ENCODE results near the gene C11orf21. TPM values are rescaled to one million over a fixed set of nuclear protein-coding genes. Genes with fewer than 3 reads are reported as not detected.

Gene C11orf21
- total and polyA plus RNA-seq, 2 experiments from 2014 or later = 0.17 to 0.68 TPM

DNA sequence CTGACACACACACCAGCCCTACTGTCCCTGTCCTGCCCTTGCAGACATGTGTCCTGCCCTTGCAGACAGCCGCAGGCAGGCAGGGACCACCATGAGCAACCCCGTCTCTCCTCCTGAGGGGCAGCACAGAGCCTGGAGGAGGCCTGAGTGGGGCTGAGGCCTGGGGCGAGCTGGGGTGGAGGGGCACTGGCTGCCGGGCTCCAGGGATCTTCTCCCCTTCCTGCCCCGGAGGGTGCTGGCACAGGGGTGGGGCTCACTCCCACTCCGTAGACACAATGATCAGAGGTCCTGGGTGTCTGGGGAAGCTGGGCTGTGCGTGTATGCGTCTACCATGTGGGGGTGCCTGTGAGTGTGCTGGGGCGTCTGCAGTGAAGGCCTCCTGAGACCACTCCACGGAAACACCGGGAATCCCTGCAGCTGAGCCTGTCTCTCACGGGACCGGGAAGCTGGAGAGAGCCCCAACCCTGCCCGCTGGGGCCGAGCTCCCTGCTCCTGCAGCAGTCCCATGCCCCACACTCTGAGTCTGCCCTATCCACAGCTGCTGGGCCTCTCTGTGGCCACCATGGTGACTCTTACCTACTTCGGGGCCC lies 683 bp upstream of the C11orf21 start:
- H3K79me2 ChIP-seq = no peaks in the 10 kb centered on the region
- H3K4me3 ChIP-seq = no peak overlapping the region
- TF ChIP-seq, protein P1, sequence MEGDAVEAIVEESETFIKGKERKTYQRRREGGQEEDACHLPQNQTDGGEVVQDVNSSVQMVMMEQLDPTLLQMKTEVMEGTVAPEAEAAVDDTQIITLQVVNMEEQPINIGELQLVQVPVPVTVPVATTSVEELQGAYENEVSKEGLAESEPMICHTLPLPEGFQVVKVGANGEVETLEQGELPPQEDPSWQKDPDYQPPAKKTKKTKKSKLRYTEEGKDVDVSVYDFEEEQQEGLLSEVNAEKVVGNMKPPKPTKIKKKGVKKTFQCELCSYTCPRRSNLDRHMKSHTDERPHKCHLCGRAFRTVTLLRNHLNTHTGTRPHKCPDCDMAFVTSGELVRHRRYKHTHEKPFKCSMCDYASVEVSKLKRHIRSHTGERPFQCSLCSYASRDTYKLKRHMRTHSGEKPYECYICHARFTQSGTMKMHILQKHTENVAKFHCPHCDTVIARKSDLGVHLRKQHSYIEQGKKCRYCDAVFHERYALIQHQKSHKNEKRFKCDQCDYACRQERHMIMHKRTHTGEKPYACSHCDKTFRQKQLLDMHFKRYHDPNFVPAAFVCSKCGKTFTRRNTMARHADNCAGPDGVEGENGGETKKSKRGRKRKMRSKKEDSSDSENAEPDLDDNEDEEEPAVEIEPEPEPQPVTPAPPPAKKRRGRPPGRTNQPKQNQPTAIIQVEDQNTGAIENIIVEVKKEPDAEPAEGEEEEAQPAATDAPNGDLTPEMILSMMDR (IDR thresholded peaks at IDR 0.05; ENCODE audit: poor library complexity) = no peak
- no peak for TF ChIP-seq EZH2 (IDR thresholded peaks at IDR 0.05; ENCODE audit: borderline replicate concordance)
- TF ChIP-seq EZH2phosphoT487 (IDR thresholded peaks at IDR 0.05; ENCODE audit: low read depth, severe bottlenecking, unreplicated experiment) = no peak
- H3K36me3 ChIP-seq (replicated peaks; ENCODE audit: insufficient read depth, low read depth) = no peaks in the 10 kb centered on the region
- H3K9me2 ChIP-seq (replicated peaks; ENCODE audit: insufficient read depth) = no peaks in the 10 kb centered on the region
- H3K9me3 ChIP-seq (ENCODE audit: low read depth) = no peaks in the 10 kb centered on the region
- WGBS (ENCODE audit: low lambda C conversion rate, missing lambda C conversion rate) = 90% methylated on average over 15 of the region's 16 CpGs
- no peak overlapping the region for H2AFZ ChIP-seq
- H3K4me2 ChIP-seq = peak overlapping the region; percentile 70
- peaks cover 62% of the 10 kb centered on the region for H3K4me1 ChIP-seq (ENCODE audit: insufficient read depth)
- no peaks in the 10 kb centered on the region for H3K27me3 ChIP-seq
- no peaks in the 10 kb centered on the region for H4K20me1 ChIP-seq (ENCODE audit: insufficient read depth, poor library complexity, severe bottlenecking)
- DNase-seq (ENCODE audit: low spot score) = peak; percentile 16
- peak overlapping the region; percentile 99 for H3K27ac ChIP-seq

DNA sequence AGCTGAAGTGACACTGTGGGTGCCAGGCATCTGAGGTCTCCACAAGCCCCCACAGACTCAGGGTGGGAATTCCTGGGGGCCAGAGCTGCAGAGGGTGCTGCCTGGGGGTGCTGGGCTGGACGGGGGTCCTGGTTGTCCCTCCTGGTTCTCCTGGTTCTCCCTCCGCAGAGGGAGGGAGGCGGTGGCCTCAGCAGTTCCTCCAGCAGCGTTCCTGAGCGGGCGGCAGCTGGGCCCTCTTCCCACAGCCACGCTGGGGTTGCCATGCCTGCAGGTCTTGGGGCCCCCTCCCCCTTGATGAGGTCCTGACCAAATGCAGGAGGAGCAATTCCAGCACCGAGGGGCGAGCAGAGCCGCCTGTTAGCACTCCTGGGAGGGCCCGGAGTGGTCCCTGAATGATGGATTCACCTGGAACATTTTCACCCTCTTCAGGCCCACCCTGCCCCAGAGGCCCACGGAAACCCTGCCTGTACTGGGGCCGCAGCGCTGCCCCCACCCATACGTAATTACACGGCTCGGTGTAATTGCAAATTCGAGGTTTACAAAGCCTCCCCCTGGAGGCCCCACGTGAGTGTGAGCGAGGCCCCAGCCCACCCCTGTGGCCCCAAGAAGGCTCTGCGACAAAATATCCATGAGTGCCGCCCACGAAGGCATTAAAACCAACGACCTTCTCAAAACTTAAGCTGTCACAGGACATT lies 635 bp downstream of the C11orf21 start:
- Histone ChIP-seq H3K27ac (peak overlapping the region; percentile 99), H3K27me3 (no peaks in the 10 kb centered on the region), H3K9me2 (replicated peaks; ENCODE audit: insufficient read depth) (no peaks in the 10 kb centered on the region), H3K79me2 (no peaks in the 10 kb centered on the region), H3K4me2 (no peak overlapping the region), H3K4me3 (no peak overlapping the region), H2AFZ (no peak overlapping the region), H4K20me1 (ENCODE audit: insufficient read depth, poor library complexity, severe bottlenecking) (no peaks in the 10 kb centered on the region), H3K36me3 (replicated peaks; ENCODE audit: insufficient read depth, low read depth) (no peaks in the 10 kb centered on the region), H3K4me1 (ENCODE audit: insufficient read depth) (peaks cover 56% of the 10 kb centered on the region), H3K9me3 (ENCODE audit: low read depth) (no peaks in the 10 kb centered on the region)
- TF ChIP-seq, protein P1 (IDR thresholded peaks at IDR 0.05; ENCODE audit: poor library complexity) = no peak
- TF ChIP-seq EZH2phosphoT487 (IDR thresholded peaks at IDR 0.05; ENCODE audit: low read depth, severe bottlenecking, unreplicated experiment) (no peak), EZH2 (IDR thresholded peaks at IDR 0.05; ENCODE audit: borderline replicate concordance) (no peak)
- DNase-seq (ENCODE audit: low spot score) = no peak
- 87% methylated on average over 20 of the region's 24 CpGs for WGBS (ENCODE audit: low lambda C conversion rate, missing lambda C conversion rate)

DNA sequence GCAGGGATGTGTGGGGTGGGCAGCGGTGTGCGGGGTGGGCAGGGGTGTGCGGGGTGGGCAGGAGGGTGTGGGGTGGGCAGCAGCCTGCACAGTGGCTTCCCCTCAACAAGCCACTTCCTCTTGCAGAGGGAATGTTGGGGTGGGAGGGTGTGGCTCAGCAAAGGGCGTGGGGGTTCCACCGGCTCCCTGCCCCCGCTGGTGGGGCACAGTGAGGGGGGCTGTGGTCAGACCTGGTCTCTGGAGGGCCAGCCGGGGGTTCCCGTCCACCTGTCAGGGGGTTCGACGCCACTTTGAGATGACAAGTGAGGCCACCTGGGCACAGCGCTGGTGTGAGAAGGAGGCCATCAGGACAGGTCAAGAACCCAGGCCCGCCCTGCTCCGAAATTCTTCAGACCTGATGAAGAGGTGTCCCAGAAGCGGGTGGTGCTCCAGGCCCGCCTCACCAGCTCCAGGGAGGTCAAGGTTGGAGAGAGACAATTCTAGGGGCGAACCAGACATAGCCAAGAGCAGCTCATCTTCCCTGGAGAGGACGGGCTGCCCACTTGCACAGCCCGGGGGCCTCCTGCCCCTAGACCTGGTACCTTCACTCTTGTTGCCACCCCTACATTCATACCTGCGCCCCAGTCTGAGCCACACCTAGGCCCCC lies 1.3 kb downstream of the C11orf21 start:
- no peaks in the 10 kb centered on the region for H3K9me3 ChIP-seq (ENCODE audit: low read depth)
- no peak overlapping the region for H3K4me3 ChIP-seq
- H3K9me2 ChIP-seq (replicated peaks; ENCODE audit: insufficient read depth) = no peaks in the 10 kb centered on the region
- H3K79me2 ChIP-seq = no peaks in the 10 kb centered on the region
- TF ChIP-seq EZH2 (IDR thresholded peaks at IDR 0.05; ENCODE audit: borderline replicate concordance) (no peak), EZH2phosphoT487 (IDR thresholded peaks at IDR 0.05; ENCODE audit: low read depth, severe bottlenecking, unreplicated experiment) (no peak)
- TF ChIP-seq, protein P1 (IDR thresholded peaks at IDR 0.05; ENCODE audit: poor library complexity) = no peak
- H3K4me2 ChIP-seq = no peak overlapping the region
- WGBS (ENCODE audit: low lambda C conversion rate, missing lambda C conversion rate) = 96% methylated on average over 14 of the region's 19 CpGs
- no peak overlapping the region for H3K27ac ChIP-seq
- H3K36me3 ChIP-seq (replicated peaks; ENCODE audit: insufficient read depth, low read depth) = no peaks in the 10 kb centered on the region
- no peaks in the 10 kb centered on the region for H3K27me3 ChIP-seq
- DNase-seq (ENCODE audit: low spot score) = no peak
- no peak overlapping the region for H2AFZ ChIP-seq
- H4K20me1 ChIP-seq (ENCODE audit: insufficient read depth, poor library complexity, severe bottlenecking) = no peaks in the 10 kb centered on the region
- H3K4me1 ChIP-seq (ENCODE audit: insufficient read depth) = peaks cover 51% of the 10 kb centered on the region

Data from hepatocyte (in vitro differentiated cells).